ENCODE measurements around the gene CCDC167.
A peak's percentile ranks its signal among the peaks of the same experiment; 100 is the strongest.

The CCDC167 gene

DNA sequence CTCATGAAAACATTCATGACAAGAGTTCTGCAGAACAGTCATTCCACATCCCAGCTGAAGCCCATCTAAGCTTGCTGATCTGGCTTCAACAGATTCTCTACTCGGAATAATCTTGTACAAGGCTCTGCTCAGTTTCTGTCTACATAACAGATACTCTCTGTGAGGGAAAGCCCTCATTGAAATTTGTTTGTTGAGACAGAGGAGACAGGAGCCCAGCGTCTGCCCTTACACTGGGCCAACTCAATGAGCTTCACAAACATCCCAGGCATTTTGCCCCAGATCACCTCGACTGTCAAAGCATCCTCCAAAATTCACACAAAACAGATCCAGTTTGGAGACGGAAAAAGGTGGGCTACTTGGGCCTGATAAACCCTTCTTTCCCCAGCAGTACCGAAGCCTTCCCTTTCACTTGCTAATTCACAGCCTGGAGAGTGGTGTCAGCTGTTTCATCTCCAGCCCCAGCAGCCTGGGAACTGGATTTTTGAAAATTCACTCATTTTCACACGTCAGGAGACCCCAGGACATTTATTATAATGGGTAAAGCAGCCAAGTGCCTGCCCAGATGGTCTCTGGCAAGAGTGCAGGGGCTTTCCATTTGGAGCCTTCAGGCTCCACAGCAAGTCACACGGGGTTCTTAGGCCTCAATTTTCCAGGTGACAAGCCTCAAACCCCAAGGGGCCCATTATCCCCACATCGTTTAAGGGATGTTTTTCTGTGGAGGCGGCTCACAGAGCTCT is 7.3 kb downstream of the CCDC167 start:
- Histone ChIP-seq H3K4me1 (peaks cover 3 to 66% (median 57%) of the 10 kb centered on the region in 10 experiments; a peak in 17 of 20 replicates), H3K36me3 (peaks cover 0 to 17% (median 6%) of the 10 kb centered on the region in 11 experiments; a peak in 4 of 22 replicates), H3K27ac (no peak overlapping the region), H3K9ac (peak overlapping the region in 2 of 11 experiments; percentile 9 to 25; a peak in 2 of 22 replicates), H3K27me3 (no peaks in the 10 kb centered on the region), H3K4me3 (no peak overlapping the region), H3K4me2 (peak overlapping the region in 6 of 11 experiments; percentile 13 to 76 (median 68); a peak in 8 of 22 replicates), H4K20me1 (peaks cover 38 to 67% (median 58%) of the 10 kb centered on the region in 11 experiments; a peak in 20 of 22 replicates), H3K9me3 (replicated peaks in 1 of 11) (no peaks in the 10 kb centered on the region)
- TF ChIP-seq Cebpa-rat (IDR thresholded peaks at IDR 0.05), result no peak

DNA sequence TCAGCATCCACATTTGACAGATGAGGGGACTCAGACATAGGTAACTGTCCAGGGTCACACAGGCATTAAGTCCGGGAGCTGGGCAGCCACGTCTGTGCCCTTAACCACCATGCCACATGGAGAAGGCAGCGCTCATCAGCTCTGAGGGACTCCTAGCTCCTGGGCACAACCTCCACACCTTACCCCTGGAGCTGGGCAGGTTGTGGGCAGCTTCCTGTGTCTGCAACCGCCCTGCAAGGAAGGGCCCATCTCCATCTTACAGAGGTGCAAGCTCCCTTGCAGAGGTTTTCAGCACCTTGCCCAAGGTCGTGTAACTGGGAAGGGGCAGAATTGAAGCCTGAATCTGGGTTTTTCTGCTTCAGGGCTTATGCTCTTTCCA is 7.9 kb downstream of the CCDC167 start:
- H3K4me3 ChIP-seq, result no peak overlapping the region
- H3K4me1 ChIP-seq, result peaks cover 3 to 68% (median 58%) of the 10 kb centered on the region in 10 experiments; a peak in 17 of 20 replicates
- peaks cover 0 to 16% (median 5%) of the 10 kb centered on the region in 11 experiments; a peak in 4 of 22 replicates for H3K36me3 ChIP-seq
- TF ChIP-seq Cebpa-rat (IDR thresholded peaks at IDR 0.05), result no peak
- peaks cover 38 to 72% (median 58%) of the 10 kb centered on the region in 11 experiments; a peak in 20 of 22 replicates for H4K20me1 ChIP-seq
- no peaks in the 10 kb centered on the region for H3K9me3 ChIP-seq (replicated peaks in 1 of 11)
- H3K9ac ChIP-seq, result peak overlapping the region in 3 of 11 experiments; percentile 25 to 61 (median 50); a peak in 1 of 22 replicates
- H3K27me3 ChIP-seq, result no peaks in the 10 kb centered on the region
- H3K4me2 ChIP-seq, result peak overlapping the region in 6 of 11 experiments; percentile 52 to 76 (median 68); a peak in 9 of 22 replicates
- no peak overlapping the region for H3K27ac ChIP-seq

DNA sequence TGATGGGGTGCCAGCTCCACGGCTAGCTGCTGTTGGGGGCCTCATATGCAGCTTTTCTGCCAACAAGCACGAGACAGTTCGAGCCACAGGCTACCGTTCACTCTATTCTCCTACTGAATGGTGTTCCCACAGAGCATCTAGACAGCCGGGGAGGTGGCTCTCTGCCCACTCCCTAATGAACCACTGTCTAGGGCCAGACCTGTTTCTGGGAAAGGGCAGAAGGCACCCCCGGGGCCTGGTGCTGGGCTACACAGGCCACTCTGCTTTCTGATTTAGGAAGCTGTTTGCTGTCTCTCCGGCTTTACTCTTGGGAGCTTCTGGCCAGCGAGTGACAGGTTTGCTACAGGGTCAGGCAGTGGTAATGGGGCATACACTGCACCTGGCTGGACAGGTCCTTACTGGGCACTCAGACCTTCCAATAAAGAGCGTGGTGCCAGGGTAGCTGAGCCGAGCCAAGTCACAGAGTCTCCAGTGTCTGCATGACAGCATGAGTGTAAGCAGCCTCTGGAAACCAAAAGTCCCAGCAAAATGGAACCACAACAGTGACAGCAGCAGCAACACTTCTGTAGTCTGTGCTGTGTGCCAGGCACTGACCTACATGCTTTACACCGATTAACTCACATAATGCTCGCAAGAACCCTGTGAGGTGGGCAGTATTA is 8.4 kb downstream of the CCDC167 start:
- peak overlapping the region in 8 of 11 experiments; percentile 33 to 76 (median 60); a peak in 16 of 22 replicates for H3K4me2 ChIP-seq
- H3K36me3 ChIP-seq, result peaks cover 0 to 11% (median under 1%) of the 10 kb centered on the region in 11 experiments; a peak in 3 of 22 replicates
- H3K9me3 ChIP-seq (replicated peaks in 1 of 11), result no peaks in the 10 kb centered on the region
- H3K27ac ChIP-seq, result peak overlapping the region in 2 of 11 experiments; percentile 2 to 39; a peak in 2 of 22 replicates
- H3K9ac ChIP-seq, result peak overlapping the region in 7 of 11 experiments; percentile 8 to 61 (median 36); a peak in 8 of 22 replicates
- no peak for TF ChIP-seq Cebpa-rat (IDR thresholded peaks at IDR 0.05)
- peaks cover 38 to 76% (median 58%) of the 10 kb centered on the region in 11 experiments; a peak in 20 of 22 replicates for H4K20me1 ChIP-seq
- no peaks in the 10 kb centered on the region for H3K27me3 ChIP-seq
- H3K4me1 ChIP-seq, result peaks cover 3 to 68% (median 58%) of the 10 kb centered on the region in 10 experiments; a peak in 17 of 20 replicates
- H3K4me3 ChIP-seq, result no peak overlapping the region

DNA sequence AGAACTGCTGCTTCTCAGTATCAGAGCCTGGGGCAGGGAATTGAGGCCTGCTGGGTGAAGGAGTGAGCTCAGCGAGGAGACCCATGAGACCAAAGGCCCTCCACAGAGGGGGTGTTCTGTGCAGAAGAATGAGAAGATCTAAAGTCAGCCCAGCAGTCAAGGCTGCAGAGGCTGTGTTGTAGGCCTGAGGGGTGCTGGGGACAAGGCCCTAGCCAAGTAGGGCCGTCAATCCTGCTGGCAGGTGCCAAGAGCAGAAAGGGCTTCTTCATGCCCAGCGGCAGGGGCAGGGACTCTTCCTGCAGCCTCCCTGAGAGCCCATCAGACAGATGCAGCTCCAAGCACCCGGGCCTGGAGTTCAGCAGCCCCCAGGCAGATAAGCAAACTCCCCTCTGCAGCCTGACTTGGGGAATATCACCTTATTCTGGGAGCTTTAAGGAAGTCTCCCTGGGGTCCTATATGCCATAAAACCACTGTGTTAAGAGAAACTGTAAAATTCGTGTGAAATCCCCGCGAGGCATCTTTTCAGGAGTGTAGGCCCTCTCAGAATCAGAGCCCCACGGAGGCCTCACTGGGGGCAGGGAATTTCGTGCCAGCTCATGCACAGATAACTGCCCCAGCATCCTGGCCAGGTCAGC is 9.0 kb downstream of the CCDC167 start:
- H3K9ac ChIP-seq, result peak overlapping the region in 9 of 11 experiments; percentile 8 to 61 (median 35); a peak in 12 of 22 replicates
- peaks cover 0 to 8% (median 0%) of the 10 kb centered on the region in 11 experiments; a peak in 2 of 22 replicates for H3K36me3 ChIP-seq
- H3K27ac ChIP-seq, result peak overlapping the region in 3 of 11 experiments; percentile 31 to 39 (median 37); a peak in 5 of 22 replicates
- H3K4me2 ChIP-seq, result peak overlapping the region in 10 of 11 experiments; percentile 4 to 76 (median 54); a peak in 18 of 22 replicates
- TF ChIP-seq Cebpa-rat (IDR thresholded peaks at IDR 0.05), result no peak
- peaks cover 3 to 68% (median 58%) of the 10 kb centered on the region in 10 experiments; a peak in 17 of 20 replicates for H3K4me1 ChIP-seq
- H3K9me3 ChIP-seq (replicated peaks in 1 of 11), result no peaks in the 10 kb centered on the region
- no peaks in the 10 kb centered on the region for H3K27me3 ChIP-seq
- H4K20me1 ChIP-seq, result peaks cover 38 to 81% (median 63%) of the 10 kb centered on the region in 11 experiments; a peak in 20 of 22 replicates
- no peak overlapping the region for H3K4me3 ChIP-seq

DNA sequence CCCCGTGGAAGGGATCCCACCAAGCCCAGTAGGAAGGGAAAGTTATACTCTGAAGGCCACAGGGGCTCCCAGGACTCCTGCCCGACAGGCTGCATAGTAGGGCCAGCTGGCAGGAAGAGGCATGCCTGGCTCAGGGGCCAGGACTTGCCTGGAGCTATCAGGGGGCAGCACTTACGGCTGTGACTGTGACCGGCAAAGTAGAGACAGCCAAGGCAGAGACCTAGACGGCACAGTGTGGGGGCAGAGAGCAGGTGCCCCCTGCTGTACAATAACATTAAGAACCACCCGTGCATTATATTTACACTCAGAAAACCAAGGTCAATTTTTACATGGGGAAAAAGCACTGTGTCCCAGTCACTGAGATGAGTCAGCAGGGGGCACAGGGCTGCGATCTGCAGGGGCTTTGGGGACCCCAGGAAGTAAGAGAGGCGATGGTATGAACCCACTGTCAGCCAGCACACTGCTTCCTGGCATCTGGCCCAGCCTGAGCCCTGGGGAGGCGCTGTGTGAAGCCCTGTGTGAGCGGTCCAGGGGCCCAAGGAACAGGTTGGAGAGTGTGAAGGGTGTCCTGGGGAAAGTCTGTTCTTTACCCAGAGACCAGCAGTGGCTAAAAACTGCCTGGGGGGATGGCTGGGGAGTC is 9.9 kb downstream of the CCDC167 start:
- peaks cover 0 to 8% (median 0%) of the 10 kb centered on the region in 11 experiments; a peak in 2 of 22 replicates for H3K36me3 ChIP-seq
- no peak for TF ChIP-seq Cebpa-rat (IDR thresholded peaks at IDR 0.05)
- no peaks in the 10 kb centered on the region for H3K27me3 ChIP-seq
- peaks cover 45 to 89% (median 67%) of the 10 kb centered on the region in 11 experiments; a peak in 20 of 22 replicates for H4K20me1 ChIP-seq
- peak overlapping the region in 6 of 11 experiments; percentile 2 to 39 (median 26); a peak in 5 of 22 replicates for H3K27ac ChIP-seq
- peak overlapping the region in 9 of 11 experiments; percentile 8 to 61 (median 35); a peak in 14 of 22 replicates for H3K9ac ChIP-seq
- no peaks in the 10 kb centered on the region for H3K9me3 ChIP-seq (replicated peaks in 1 of 11)
- H3K4me2 ChIP-seq, result peak overlapping the region in 10 of 11 experiments; percentile 4 to 76 (median 54); a peak in 18 of 22 replicates
- H3K4me3 ChIP-seq, result no peak overlapping the region
- peaks cover 3 to 75% (median 65%) of the 10 kb centered on the region in 10 experiments; a peak in 17 of 20 replicates for H3K4me1 ChIP-seq

DNA sequence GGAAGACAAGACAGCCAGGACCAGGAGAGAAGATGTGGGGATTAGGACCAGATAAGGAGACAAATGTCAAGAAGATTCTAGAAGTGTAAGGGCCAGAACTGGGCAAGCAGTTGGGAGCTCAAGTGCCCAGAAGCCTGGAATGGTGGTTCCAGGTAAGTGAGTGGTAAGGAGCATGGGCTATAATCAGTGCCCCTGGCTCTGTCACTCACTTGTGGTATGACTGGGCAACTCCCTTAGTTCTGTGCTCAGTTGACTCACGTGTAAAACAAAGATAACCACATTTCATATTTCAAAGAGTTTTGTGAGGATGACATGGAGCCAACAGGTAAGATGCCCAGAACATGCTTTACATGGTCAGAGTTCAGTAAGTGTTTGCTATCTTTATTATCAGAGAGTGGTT is 11.2 kb downstream of the CCDC167 start:
- Histone ChIP-seq H3K27me3 (no peaks in the 10 kb centered on the region), H3K9ac (no peak overlapping the region), H4K20me1 (peaks cover 45 to 87% (median 63%) of the 10 kb centered on the region in 11 experiments; a peak in 20 of 22 replicates), H3K4me2 (no peak overlapping the region), H3K4me3 (no peak overlapping the region), H3K4me1 (peaks cover 14 to 80% (median 74%) of the 10 kb centered on the region in 10 experiments), H3K9me3 (replicated peaks in 1 of 11) (no peaks in the 10 kb centered on the region), H3K36me3 (peaks cover 0 to 9% (median 2%) of the 10 kb centered on the region in 11 experiments; a peak in 6 of 22 replicates), H3K27ac (no peak overlapping the region)
- TF ChIP-seq Cebpa-rat (IDR thresholded peaks at IDR 0.05), result no peak

DNA sequence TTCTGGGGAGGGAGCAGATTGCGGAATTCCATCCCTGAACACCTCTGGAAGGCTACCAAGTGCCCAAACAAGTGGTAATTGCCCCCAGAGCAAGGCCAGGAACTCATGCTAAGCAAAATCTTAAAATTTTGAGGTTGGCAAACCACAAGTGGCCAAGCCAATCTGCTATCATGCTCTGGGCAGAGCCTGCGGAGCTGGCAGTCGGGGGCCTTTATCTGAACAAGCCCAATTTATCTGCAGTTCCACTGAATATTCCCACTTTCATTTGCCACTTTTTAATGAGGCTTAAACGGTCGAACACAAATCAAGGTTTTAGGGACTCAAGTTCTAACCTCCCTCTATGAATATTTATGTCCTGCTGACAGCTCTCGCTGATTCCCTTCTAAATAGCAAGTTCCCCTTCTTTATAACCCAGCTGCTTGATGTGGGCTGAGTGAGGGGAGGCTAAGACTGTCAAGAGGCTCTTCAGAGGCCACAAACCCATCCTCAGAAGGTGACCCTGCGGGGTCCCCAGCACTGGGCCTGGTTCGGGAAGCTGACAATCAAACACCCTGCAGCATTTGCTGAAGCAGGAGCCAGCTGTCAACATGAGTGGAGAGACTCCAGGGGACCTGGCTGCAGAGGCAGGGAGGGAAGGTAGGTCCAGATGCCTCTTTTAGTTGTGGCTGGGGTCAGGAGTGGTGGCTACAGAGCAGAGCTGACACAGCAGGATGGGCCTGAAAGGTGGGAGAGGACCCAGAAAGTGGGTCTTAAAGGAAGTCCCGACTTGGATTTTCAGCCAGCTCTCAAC is 11.9 kb downstream of the CCDC167 start:
- Histone ChIP-seq H3K9ac (peak overlapping the region in 2 of 11 experiments; percentile 8 to 13; a peak in 2 of 22 replicates), H3K9me3 (replicated peaks in 1 of 11) (no peaks in the 10 kb centered on the region), H3K4me3 (no peak overlapping the region), H3K27me3 (no peaks in the 10 kb centered on the region), H3K27ac (peak overlapping the region in 1 of 11 experiments; percentile 24; a peak in 1 of 22 replicates), H3K36me3 (peaks cover 0 to 15% (median 7%) of the 10 kb centered on the region in 11 experiments; a peak in 10 of 22 replicates), H3K4me2 (no peak overlapping the region), H3K4me1 (peaks cover 21 to 80% (median 74%) of the 10 kb centered on the region in 10 experiments), H4K20me1 (peaks cover 41 to 81% (median 56%) of the 10 kb centered on the region in 11 experiments; a peak in 20 of 22 replicates)
- no peak for TF ChIP-seq Cebpa-rat (IDR thresholded peaks at IDR 0.05)

All from BLaER1 treated with 17β-estradiol and CSF1 and Interleukin-3, amounts not matched to agents 10 nM and 100 nM (cell line).